Neural progenitor cell (in vitro differentiated cells): ENCODE data around the gene AP3S2. TPM values are rescaled to one million over a fixed set of nuclear protein-coding genes. Genes with fewer than 3 reads are reported as not detected.

ENCODE experiments used
- DNase-seq: peaks from one replicate; pipeline ENCODE4 v3.0.0-alpha.2; 2016; ENCODE audit warnings: low spot score
- H2AFZ ChIP-seq: fragments of 200-600 bp; sonication (generic); replicated peaks from 2 replicates; pipeline ENCODE4 v1.6.1; 2016; ENCODE audit warnings: antibody characterized with exemption
- H3F3A ChIP-seq: fragments of 200-600 bp; sonication (generic); 2 replicates; pipeline ENCODE4 v1.6.1; 2016; ENCODE audit warnings: antibody characterized with exemption, low read depth
- H3K27ac ChIP-seq: fragments of 200-600 bp; sonication (generic); 2 replicates; pipeline ENCODE4 v1.5.1; 2016; ENCODE audit warnings: mild to moderate bottlenecking
- H3K27me3 ChIP-seq: fragments of 200-600 bp; sonication (generic); 2 replicates; pipeline ENCODE4 v1.6.1; 2016; ENCODE audit warnings: mild to moderate bottlenecking, moderate library complexity
- H3K36me3 ChIP-seq: fragments of 200-600 bp; sonication (generic); 2 replicates; pipeline ENCODE4 v1.5.1; 2016
- H3K4me1 ChIP-seq: fragments of 200-600 bp; sonication (generic); 2 replicates; pipeline ENCODE4 v1.6.1; 2016; ENCODE audit warnings: mixed run types
- H3K4me2 ChIP-seq: fragments of 200-600 bp; sonication (generic); 2 replicates; pipeline ENCODE4 v1.6.1; 2016
- H3K4me3 ChIP-seq: fragments of 200-600 bp; sonication (generic); 2 replicates; pipeline ENCODE4 v1.5.1; 2016
- H3K79me2 ChIP-seq: fragments of 200-600 bp; sonication (generic); 2 replicates; pipeline ENCODE4 v1.6.1; 2016; ENCODE audit warnings: low read depth
- H3K9ac ChIP-seq: fragments of 200-600 bp; sonication (generic); 2 replicates; pipeline ENCODE4 v1.6.1; 2016
- H3K9me3 ChIP-seq: fragments of 200-600 bp; sonication (generic); 2 replicates; pipeline ENCODE4 v1.5.1; 2016; ENCODE audit warnings: low read depth
- H4K20me1 ChIP-seq: fragments of 200-600 bp; sonication (generic); 2 replicates; pipeline ENCODE4 v1.6.1; 2016; ENCODE audit warnings: low read depth
- H3K27ac Mint-ChIP-seq: 3 replicates; pipeline ENCODE4 v1.8.0; 2021; ENCODE audit warnings: mixed read lengths
- H3K27me3 Mint-ChIP-seq: 2 replicates; pipeline ENCODE4 v1.8.0; 2022; ENCODE audit warnings: low read depth, mild to moderate bottlenecking, inconsistent platforms, moderate library complexity, mixed read lengths; ENCODE audit not compliant: insufficient read depth
- H3K36me3 Mint-ChIP-seq: 3 replicates; pipeline ENCODE4 v1.8.0; 2021; ENCODE audit warnings: mixed read lengths
- H3K4me1 Mint-ChIP-seq: 3 replicates; pipeline ENCODE4 v1.8.0; 2021; ENCODE audit warnings: mixed read lengths
- H3K4me3 Mint-ChIP-seq: 3 replicates; pipeline ENCODE4 v1.8.0; 2021; ENCODE audit warnings: mild to moderate bottlenecking, moderate library complexity, mixed read lengths
- H3K9me3 Mint-ChIP-seq: 3 replicates; pipeline ENCODE4 v1.8.0; 2020; ENCODE audit warnings: mixed read lengths
- CTCF ChIP-seq: fragments of 200-600 bp; sonication (generic); IDR thresholded peaks from 2 replicates; pipeline ENCODE4 v1.5.1; 2017; ENCODE audit warnings: antibody characterized with exemption, mild to moderate bottlenecking
- EZH2 ChIP-seq: fragments of 200-600 bp; sonication (generic); IDR thresholded peaks from 2 replicates; pipeline ENCODE4 v1.6.1; 2017; ENCODE audit warnings: antibody characterized with exemption, mild to moderate bottlenecking, moderate library complexity
- EZH2phosphoT487 ChIP-seq: fragments of 200-600 bp; sonication (generic); IDR thresholded peaks from 2 replicates; pipeline ENCODE4 v1.6.1; 2017; ENCODE audit warnings: antibody characterized with exemption
- total RNA-seq: library from RNA; depleted of rRNA; stranded (reverse); fragments of >200 nt; gene quantifications from 2 replicates; pipeline ENCODE4 v1.2.3, GENCODE V29; 2015; ENCODE audit warnings: low replicate concordance

The AP3S2 gene
- total RNA-seq, 1 donor from 2014 or later: 75.3 TPM

- peaks cover 2% of the 10 kb centered on the region for H3K36me3 Mint-ChIP-seq
- DNase-seq: no peak
- Histone ChIP-seq H4K20me1 (no peaks in the 10 kb centered on the region), H3F3A (peaks cover 11% of the 10 kb centered on the region), H3K79me2 (no peaks in the 10 kb centered on the region), H3K27ac (no peak overlapping the region), H3K9me3 (no peaks in the 10 kb centered on the region), H3K4me3 (no peak overlapping the region), H3K36me3 (no peaks in the 10 kb centered on the region), H3K4me1 (peaks cover 11% of the 10 kb centered on the region), H2AFZ (no peak overlapping the region), H3K9ac (no peak overlapping the region), H3K27me3 (peaks cover 52% of the 10 kb centered on the region), H3K4me2 (peak overlapping the region; percentile 77)
- peaks cover 13% of the 10 kb centered on the region for H3K4me1 Mint-ChIP-seq
- peaks cover 32% of the 10 kb centered on the region for H3K27me3 Mint-ChIP-seq
- TF ChIP-seq CTCF: no peak
- no peak for TF ChIP-seq EZH2
- no peak for TF ChIP-seq EZH2phosphoT487
- H3K9me3 Mint-ChIP-seq: peaks cover 16% of the 10 kb centered on the region
- no peak overlapping the region for H3K27ac Mint-ChIP-seq
- no peak overlapping the region for H3K4me3 Mint-ChIP-seq
Measured at GRCh38 chr15:89813381-89814111, 80.2 kb downstream of the AP3S2 start.

DNA sequence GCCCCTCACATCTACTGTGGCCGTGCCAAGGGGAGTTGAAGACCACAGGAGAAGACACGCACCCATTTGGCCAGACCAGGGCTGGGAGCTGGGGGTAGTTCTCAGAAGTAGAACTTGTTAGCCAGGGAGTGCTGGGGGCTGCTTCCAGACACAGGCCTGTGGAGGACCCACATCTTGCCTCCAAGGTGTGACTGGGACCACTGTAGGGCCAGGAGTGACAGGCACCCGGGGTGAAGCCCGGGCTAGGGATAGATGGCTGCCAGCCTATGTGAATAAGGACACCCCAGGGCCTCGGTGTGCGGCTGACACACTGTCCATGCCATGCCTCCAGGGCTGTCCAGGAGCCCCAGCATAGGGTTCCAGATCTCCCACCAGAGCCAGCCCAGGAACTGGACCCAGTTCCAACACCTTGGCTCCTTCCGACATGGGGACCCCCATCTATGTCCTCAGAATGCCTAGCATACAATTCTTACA lies 80.9 kb downstream of the AP3S2 start:
- H3K9me3 Mint-ChIP-seq: peaks cover 16% of the 10 kb centered on the region
- H3K27me3 Mint-ChIP-seq: peaks cover 34% of the 10 kb centered on the region
- Histone ChIP-seq H3K9me3 (no peaks in the 10 kb centered on the region), H3K79me2 (no peaks in the 10 kb centered on the region), H4K20me1 (no peaks in the 10 kb centered on the region), H2AFZ (no peak overlapping the region), H3K27me3 (peaks cover 47% of the 10 kb centered on the region), H3K4me1 (peaks cover 12% of the 10 kb centered on the region), H3K9ac (no peak overlapping the region), H3K27ac (no peak overlapping the region), H3F3A (peaks cover 11% of the 10 kb centered on the region), H3K4me3 (no peak overlapping the region), H3K4me2 (no peak overlapping the region), H3K36me3 (no peaks in the 10 kb centered on the region)
- no peak for DNase-seq
- H3K4me1 Mint-ChIP-seq: peaks cover 14% of the 10 kb centered on the region
- peak overlapping the region; percentile 69 for H3K27ac Mint-ChIP-seq
- no peak overlapping the region for H3K4me3 Mint-ChIP-seq
- TF ChIP-seq EZH2 (no peak), CTCF (no peak), EZH2phosphoT487 (no peak)
- peaks cover 2% of the 10 kb centered on the region for H3K36me3 Mint-ChIP-seq

DNA sequence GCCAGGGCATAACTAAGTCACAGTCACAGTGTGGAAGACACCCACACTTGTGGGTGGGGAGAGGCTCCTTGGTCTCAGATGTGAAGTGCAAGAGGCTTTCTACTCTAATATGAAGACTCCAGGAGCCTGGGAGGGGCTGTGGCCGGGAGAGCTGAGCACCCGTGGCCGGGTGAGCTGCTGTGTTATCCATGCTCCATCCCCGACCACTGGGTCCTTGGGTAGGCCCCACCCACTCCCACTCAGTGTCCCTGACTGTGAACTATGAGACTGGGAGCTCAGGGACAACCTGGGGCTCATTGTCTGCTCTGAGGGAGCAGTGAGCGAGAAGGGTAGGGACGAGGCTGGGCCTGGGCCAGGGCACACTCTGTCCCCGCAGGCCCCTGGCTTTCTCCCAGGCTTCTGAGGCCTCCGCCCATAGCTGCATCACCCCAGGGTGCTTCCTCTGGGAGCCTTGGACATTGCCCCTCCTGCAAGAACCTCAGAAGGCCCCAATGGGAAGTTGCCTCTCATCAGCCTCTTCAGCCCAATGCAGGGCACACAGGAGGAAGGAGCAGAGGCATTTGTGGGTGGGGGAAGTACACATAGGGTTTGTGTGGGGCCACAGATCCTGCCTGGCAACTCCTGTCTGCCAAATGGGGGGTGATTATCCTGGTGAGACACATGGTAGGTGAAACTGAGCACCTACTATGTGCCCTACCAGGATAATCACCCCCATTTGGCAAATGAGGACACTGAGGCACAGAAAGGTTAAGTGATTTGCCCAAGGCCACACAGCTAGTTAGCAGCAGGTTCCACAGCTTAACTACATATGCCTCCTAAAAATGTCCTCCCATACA lies 81.6 kb downstream of the AP3S2 start:
- no peaks in the 10 kb centered on the region for H4K20me1 ChIP-seq
- no peak overlapping the region for H2AFZ ChIP-seq
- DNase-seq: no peak
- H3K27ac Mint-ChIP-seq: peak overlapping the region; percentile 69
- H3K4me1 Mint-ChIP-seq: peaks cover 18% of the 10 kb centered on the region
- no peak overlapping the region for H3K4me2 ChIP-seq
- H3K9ac ChIP-seq: no peak overlapping the region
- H3K4me3 Mint-ChIP-seq: peak overlapping the region; percentile 61
- TF ChIP-seq EZH2phosphoT487 (no peak), CTCF (no peak), EZH2 (no peak)
- peaks cover 16% of the 10 kb centered on the region for H3K9me3 Mint-ChIP-seq
- H3K4me1 ChIP-seq: peaks cover 12% of the 10 kb centered on the region
- H3K4me3 ChIP-seq: no peak overlapping the region
- peaks cover 2% of the 10 kb centered on the region for H3K36me3 Mint-ChIP-seq
- H3K27me3 Mint-ChIP-seq: peaks cover 34% of the 10 kb centered on the region
- H3K27ac ChIP-seq: no peak overlapping the region
- no peaks in the 10 kb centered on the region for H3K79me2 ChIP-seq
- H3F3A ChIP-seq: peaks cover 11% of the 10 kb centered on the region
- no peaks in the 10 kb centered on the region for H3K9me3 ChIP-seq
- peaks cover 42% of the 10 kb centered on the region for H3K27me3 ChIP-seq
- H3K36me3 ChIP-seq: no peaks in the 10 kb centered on the region
